NOMO-1 (cell line): ENCODE results near the gene OCA2.
"Not testable (repeated sequence)": the region's sequence is repeated elsewhere in the genome, so short reads cannot be mapped to it uniquely, and the experiment has no call there.

Experiments used
- DNase-seq, 2 experiments: peaks; one replicate each; lab custom pipeline; 2025; ENCODE audit not compliant: unreplicated experiment in 2 of 2; lab: John Stamatoyannopoulos, UW

The OCA2 gene

DNA sequence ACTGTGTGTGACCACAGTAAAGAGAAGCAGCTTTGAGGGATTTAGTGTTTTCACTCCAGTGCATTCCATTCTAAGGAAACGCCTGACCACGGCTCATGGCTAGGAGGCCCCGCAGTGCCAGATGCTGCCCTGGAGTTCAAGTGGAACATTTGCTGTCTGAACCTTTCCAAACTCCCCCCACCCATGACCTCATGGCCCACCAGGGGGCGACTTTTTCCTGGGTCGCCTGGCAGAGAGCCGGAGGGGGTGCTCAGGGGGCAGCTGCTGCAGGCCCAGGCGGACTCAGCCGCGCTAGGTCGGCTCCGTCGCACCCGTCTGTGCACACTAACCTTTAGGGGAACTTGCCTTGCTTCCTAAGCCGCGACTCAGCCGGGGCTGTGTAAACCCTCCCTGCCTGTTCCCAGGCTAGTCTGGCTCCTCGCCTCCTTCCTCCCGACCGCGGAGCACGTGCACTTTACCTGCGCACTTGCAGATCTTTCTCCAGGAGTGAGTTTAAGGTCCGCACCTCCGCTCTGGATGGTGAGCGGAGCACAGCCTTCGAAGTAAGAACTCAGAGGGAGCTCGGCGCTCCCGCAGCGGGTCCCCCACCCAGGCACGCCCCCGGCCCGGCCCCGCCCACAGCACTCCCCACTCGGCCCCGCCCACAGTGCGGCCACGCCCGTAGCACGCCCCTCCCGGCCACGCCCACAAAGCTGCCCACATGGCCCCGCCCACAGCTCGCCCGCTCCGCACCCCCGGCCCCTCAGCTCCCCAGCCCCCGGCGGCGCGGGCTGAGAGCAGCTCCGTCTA is at the start of gene OCA2:
OCA2 (minus strand) TSS at position 550 of the 789 bp plus-strand sequence. CDS start 17,441 bp downstream, outside the sequence.
- DNase-seq, result peak; percentile 20

DNA sequence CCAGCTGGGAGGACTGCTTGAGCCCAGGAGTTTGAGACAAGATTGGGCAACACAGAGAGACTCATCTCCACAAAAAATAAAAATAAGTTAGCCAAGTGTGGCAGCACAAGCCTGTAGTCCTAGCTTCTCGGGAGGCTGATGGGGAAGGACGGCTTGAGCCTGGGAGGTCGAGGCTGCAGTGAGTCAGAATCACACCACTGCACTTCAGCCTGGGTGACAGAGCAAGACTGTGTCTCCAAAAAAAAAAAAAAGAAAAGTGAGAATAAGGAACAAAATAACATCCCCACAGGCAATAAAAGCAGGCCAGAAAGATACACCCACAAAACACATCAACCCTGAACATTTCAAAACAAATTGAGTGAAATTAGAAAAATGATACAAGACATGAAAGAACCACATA is 48.7 kb upstream of the OCA2 start:
- DNase-seq, result no peak

DNA sequence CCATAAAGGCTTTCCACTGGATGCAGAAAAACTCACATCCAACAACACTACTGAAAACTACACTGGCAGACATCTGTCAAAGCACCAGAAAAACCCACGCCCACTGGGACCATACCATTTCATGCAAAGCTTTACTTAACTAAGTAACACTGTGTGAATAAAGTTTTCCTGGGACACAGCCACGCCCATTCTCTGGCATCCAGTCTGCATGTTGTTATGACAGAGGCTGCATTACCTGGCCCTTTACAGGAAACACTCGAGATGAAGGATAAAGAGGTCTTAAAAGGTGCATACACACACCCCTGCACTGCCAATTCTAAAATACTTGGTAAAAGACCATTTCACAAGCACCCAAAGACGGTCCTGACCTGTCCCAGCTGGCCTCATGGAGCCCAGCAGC is 46.3 kb upstream of the OCA2 start:
- not testable (repeated sequence) for DNase-seq

DNA sequence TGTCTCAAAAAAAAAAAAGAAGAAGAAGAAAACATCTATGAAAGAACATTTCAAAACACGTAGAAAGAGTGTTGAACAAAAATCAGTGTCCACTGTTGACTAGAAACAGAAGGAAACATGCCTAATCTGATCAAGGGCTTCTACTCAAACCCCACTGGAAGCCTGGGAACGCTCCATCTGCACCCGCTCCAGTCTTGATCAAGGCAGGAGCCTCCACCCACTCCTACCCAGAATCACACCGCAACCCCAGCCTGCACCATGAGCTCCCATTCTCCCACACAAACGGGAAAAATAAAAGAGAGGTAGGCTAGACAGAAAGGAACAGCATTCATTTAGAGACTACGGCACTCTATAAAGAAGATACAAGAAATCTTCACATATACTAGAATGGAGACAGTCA is 40.9 kb upstream of the OCA2 start:
- no peak for DNase-seq

DNA sequence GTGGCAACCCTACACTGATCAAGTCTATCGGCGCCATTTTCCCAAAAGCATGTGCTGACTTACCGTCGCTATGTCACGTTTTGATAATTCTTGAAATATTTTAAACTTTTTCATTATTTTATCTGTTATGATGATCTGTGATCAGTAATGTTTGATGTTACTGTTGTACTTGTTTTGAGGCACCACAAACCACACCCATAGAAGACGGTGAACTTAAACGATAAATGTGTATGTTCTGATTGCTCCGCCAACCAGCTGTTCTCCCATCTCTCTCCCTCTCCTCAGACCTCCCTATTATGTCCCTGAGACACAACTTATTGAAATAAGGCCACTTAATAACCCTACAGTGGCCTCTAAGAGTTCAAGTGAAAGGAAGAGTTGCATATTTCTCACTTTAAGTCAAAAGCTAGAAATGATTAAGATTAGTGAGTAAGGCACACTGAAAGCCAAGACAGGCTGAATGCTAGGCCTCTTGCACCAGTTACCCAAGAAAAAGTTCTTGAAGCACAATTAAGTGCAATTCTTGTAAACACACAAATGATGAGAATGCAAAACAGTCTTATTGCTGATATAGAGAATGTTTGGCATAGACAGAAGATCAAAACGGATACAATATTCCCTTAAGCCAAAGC is 38.4 kb upstream of the OCA2 start:
- DNase-seq, result not testable (repeated sequence)

DNA sequence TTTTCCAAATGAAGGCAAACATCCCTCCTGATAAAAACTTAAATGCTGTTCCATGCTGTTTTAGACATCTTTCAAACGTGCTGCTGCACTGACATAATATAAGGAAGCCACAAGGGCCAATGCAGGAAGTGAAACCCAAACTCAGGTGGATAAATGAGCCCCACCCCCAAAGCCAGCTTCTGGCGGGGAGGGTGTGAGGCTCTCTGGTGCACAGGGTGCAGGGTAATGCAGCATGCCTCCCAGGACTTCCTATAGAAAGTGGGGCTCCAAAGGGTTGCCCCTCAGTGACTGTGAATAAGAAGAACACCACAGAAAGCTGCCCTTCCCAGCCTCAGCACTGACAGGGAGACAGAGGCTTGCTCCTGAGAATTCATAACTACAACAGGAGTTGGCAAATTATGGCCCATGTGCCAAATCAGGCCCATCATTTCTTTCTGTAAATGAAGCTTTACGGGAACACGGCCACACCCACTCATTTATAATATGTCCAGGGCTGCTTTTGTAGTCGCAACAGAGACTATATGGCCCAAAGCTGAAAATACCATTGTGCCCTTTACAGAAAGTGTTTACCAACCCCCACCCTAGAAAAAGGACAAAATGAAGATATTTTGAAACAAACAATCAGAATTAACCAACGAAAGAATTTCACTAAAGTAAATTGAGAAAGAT is 37.3 kb upstream of the OCA2 start:
- DNase-seq, result peak; percentile 2 to 6

DNA sequence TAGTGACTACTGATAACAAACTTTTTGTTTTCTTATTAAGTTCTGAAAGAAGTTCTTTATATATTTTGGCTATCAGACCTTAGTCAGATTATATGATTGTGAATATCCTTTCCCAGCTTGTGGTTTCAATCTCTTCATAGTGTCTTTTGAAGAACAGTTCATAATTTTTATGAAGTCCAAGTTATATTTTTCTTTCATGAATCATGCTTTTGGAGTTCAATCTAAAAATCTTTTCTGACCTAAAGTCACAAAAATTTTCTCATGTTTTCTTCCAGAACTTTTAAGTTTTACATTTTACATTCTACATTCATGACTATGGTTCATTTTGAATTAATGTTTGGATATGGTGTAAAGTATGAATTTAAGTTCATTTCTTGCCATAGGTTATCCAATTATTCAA is 34.2 kb upstream of the OCA2 start:
- no peak for DNase-seq

DNA sequence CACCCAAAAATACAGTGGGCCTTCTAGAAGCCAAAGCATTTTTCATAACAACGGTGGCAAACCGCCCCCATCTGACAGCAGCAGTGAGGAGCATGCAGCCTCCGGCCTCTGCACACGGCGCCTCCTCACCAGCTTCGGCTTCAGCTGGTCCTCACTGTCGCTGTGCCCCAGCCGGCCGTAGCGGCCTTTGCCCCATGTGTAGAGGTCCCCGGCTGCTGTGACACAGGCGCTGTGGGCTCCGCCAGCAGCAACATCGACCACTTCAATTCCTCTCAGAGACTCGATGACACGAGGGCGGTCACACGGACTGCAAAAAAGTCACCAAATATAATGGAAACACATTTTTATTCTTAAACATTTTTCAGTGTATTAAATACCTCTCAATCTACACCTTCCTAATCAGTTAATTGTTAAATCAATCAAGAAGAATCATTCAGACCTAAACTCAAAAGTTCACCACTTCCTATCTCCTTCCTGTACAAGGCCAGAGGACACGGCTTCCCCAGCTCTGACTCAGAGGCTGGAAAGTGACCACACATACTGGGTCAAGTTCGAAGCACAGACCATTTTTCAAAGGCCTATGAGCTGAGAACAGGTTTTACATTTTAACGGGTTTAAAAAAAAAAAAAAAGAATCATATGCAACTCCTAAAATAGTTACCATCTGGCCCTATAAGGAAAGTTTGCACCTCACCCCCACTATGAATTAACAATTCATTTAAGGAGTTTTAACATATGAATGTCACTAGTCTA is 33.6 kb upstream of the OCA2 start:
- DNase-seq, result no peak

DNA sequence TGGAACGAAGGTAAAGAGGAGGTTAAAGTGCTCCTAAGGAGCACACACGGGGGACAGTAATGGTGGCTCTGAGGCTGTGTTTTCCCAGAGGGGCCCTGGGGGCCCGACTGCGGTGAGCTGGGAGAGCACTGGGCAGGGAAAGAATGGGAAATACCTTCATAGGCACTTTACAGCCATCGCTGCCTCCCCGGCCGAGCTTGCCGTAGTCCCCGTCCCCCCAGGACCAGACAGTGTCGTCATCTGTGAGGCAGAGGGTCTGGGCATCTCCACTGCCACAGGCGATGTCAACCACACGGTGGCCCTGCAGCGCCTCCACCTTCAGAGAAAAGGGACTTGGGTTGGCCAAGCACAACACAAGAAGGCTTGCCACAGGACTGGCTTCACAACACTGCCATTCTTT is 32.8 kb upstream of the OCA2 start:
- no peak for DNase-seq

DNA sequence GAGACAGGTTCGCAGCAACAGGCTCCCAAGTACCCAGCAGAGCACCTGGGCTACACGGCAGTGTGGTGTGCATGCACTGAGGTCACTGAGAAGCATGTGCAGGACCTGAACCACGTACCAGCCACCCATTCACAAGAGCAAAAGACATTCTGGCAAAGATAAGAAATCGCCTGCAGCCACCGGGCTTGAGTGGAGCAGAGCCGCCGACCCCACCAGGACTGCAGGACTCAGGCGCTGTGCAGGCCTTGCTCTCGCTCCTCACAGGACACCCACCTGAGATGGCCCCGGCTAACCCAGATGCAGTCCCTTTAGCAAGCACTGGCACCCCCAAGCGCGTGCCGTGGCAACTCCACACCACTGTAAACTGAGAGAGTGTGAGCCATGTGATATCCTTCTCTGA is 32.3 kb upstream of the OCA2 start:
- DNase-seq, result no peak

DNA sequence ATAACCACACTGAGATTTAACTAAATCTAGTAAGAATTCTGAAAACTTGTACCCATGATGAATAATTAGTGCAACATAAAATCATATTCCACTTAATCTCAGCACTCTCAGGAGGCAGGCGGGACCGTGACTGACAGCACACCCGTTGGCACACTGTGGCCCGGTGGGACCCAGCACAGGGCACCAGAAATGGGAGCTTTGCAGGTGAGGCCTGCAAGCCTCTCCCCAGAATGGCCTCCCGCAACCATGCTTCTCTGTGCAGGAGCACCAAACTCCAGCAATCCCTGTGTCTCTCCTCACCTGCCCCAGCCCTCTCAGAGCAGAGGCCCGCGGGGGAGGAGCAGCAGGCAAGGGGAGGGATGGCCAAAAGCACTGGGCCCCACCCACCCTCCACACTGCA is 31.5 kb upstream of the OCA2 start:
- no peak for DNase-seq

DNA sequence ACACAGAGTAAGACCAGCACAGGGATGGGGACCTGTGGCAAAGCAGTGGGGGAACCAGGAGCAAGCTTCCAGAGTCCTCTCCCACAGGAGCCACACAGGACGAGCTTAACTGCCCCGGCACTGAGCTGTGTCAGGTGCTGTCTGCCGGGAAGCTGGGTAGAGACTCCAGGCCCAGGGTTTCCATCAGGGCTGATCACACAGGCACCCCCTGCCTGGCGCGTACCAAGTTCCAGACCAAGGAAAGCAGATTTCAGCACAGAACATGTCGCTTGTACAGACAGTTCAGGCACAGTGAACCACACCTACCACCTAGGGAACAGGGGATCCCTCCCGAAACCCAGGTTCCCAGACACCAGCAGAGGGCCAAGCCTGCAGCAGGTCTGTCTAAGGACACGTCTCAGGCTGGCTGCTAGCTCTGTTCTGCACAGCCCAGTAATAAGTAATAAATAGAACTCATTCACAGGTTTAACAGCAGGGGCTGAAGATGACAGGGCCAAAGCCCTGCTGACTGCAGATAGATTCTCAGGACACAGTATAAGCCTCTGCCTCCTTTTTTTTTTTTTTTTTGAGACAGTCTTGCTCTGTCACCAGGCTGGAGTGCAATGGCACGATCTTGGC is 30.2 kb upstream of the OCA2 start:
- no peak for DNase-seq

DNA sequence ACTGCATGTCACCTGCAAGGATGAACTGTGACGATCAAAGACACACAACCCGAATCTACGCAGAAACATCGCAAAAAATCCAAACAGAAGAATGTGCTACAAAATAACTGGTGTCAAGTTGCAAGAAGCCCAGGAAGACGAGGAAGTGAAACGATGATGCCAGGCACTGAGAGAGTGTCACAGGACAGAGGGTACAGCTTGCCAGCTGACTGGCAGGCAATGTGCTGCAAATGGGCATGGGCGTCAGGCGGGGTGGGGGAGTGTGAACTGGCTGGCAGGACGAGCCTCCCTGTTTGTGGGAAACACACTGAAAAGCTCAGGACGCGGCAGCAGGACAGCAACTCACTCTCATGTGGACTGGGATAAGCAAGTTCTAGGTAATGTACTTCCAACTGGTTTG is 28.9 kb upstream of the OCA2 start:
- peak in 1 of 2 experiments; percentile 48 for DNase-seq

DNA sequence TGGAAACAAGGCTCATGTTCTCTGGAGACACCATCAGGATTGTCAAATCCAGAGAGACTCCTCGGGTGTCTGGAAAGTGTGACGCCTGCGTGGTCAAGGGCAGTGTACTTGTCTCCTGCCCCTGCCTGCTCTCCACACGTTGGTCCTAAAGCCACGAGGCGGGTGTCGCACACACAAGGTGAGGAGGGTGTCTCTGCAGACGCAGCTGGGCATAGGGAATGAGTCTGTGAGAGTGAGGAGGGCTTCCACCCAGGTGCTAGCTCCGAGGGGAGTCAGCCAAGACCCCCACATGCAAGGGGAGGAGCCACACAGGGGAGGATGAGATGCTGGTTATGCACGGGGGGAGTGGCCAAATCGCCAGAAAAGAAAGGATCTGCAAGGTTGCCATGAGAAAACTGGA is 27.9 kb upstream of the OCA2 start:
- DNase-seq, result no peak

DNA sequence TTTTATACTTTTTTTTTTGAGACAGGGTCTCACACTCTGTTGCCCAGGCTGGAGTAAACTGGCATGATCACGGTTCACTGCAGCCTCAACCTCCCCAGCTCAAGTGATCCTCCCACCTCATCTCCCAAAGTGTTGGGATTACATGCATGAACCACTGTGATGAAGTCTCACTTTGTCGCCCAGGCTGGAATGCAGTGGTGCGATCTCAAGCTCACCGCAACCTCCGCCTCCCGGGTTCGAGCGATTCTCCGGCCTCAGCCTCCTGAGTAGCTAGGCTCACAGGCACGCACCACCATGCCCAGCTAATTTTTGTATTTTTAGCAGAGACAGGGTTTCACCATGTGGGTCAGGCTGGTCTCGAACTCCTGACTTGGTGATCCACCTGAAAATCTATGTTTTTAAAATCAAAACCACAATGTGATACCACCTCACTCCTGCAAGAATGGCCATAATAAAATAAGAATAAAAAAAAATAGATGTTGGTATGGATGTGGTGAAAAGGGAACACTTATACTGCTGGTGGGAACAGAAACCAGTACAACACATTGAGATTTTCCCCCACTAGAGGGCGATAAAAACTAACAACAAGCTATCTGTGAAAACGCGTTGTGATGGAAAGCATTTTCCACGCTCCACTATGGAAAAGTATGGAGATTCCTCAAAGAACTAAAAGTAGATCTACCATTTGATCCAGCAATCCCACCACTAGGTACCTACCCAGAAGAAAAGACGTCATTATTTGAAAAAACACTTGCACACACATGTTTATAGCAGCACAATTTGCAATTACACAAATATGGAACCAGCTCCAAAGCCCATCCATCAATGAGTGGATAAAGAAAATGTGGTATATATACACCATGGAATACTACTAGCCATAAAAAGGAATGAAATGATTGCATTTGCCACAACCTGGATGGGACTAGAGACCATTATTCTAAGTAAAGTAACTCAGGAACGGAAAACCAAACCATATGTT is 26.8 kb upstream of the OCA2 start:
- peak in 1 of 2 experiments; percentile 22 for DNase-seq

DNA sequence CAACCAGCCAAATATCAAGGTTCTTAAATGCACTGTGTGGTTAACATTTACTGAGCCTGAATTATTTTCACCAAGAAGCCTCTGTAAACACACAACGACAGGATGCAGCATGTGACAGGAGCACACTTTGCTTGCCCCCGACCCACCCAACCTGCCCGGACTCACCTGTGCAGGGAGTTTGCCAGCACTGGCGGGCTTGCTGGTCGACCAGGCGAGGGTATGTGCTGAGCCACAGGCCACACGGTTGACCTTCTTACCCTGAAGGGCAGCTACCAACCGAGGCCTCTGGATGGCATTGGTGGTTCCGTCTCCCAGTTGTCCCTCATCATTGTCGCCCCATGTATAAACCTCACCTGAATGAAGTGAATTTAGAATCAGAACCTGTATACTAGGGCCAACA is 25.7 kb upstream of the OCA2 start:
- no peak for DNase-seq

DNA sequence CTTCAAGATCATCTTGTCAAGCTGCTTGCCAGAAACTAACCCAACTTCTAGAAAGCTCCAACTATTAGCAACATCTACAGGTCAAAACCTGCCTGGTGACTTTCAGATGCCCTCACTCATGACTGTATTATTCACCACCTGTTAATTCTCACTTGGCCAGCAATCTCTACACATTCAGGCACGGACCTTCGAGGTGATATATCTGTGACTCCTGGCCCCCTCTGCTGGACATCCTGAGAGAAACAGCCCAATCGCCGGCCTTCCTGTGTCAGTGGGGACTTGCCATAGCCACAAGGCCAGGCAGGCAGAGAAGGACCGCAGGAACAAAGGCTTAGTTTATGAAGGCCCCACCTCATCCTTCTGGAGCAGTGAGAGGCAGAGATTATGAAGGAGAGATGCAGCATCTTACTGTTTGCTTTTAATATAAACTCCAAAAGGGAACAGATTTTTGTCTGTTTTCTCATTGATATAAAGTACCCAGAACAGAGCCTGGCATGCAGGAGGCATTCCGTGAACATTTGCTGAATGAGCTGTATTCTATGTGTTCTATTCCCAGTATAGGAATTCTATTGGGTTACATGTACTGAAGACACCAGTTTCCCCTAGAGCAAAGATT is 24.4 kb upstream of the OCA2 start:
- DNase-seq, result peak in 1 of 2 experiments; percentile 48

DNA sequence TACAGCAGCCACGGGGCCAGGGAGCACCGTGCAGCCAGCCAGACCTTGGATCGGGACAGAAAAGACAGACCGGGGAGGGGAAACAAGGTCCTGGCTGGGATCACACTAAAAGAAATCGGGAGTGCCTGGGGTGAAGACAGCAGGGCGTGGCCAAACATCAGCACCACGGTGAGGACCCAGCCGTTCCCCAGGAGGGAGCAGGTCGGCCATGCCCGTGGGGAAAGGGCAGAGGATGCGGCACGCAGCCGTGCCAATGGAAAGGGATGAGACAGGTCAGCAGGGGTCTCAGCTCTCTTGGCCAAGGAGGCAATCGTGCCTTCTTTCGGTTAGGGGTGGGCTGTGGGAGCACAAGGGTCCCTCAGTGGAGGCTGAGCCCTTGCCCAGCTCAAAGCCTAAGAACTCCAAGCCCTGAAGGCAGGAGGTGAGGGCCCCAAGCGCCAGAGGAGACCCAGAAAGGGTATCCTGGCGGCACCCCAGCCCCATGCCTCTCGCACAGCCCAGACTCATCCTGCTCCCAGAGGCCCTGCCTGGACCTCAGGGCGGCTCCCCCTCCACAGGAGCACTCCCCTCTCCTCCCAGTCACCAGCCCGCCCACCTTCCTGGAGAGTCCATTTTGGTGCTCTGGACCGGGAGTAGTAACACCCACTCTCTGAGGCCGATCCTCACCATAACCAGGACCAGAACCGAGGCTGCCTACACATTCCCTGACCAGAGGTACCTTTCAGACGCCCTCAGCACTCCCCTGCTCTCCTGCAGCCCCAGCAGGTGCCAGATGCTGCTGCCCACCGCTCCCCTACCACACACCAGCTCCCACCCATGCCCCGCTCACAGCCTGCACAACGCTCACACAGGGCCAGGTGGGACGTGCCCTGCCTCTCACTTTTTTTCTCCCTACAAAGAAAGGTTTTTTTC is 23.2 kb upstream of the OCA2 start:
- DNase-seq, result no peak
